HEK293 (cell line): ENCODE measurements around the gene CNPY1.

Experiments
- CTCF ChIA-PET: fragments of 350-600 bp; formaldehyde crosslinking; extraction: SDS; loops from one replicate; lab custom pipeline; 2021; ENCODE audit warnings: antibody characterized with exemption; lab: Yijun Ruan, JAX
- POLR2A ChIA-PET: fragments of 300-600 bp; formaldehyde crosslinking; extraction: SDS; loops from one replicate; lab custom pipeline; 2020; ENCODE audit warnings: antibody characterized with exemption, inconsistent platforms; lab: Yijun Ruan, JAX
- H3K27ac ChIP-seq: fragments of 200-500 bp; sonication (Bioruptor generic); 2 replicates; pipeline ENCODE4 v1.5.1; 2014; ENCODE audit warnings: low read depth, low read length, control low read depth, inconsistent platforms; ENCODE audit errors: extremely low read depth
- H3K36me3 ChIP-seq, 2 experiments: fragments of 200-500 bp in 1 of 2; sonication (Bioruptor generic) in 1 of 2; 1 replicate in 1 of 2; 2 replicates in 1 of 2; pipeline ENCODE4 v1.5.1; 2014 to 2017; ENCODE audit warnings: inconsistent platforms in 2 of 2, low read length in 2 of 2; ENCODE audit not compliant: control insufficient read depth in 2 of 2, insufficient read depth in 1 of 2
- H3K4me1 ChIP-seq: fragments of 200-500 bp; sonication (Bioruptor generic); 2 replicates; pipeline ENCODE4 v1.5.1; 2014; ENCODE audit warnings: mild to moderate bottlenecking, low read length, inconsistent platforms; ENCODE audit not compliant: control insufficient read depth, insufficient read depth
- H3K4me3 ChIP-seq: 2 replicates; pipeline ENCODE4 v1.5.1; 2011; ENCODE audit warnings: low read depth, mild to moderate bottlenecking, control low read depth, low read length, moderate library complexity
- H3K9me3 ChIP-seq: fragments of 200-500 bp; sonication (Bioruptor generic); 2 replicates; pipeline ENCODE4 v1.5.1; 2014; ENCODE audit warnings: low read depth, low read length, inconsistent platforms; ENCODE audit not compliant: control insufficient read depth, insufficient read depth
- BCL6B ChIP-seq: fragments of 450-650 bp; formaldehyde crosslinking; IDR thresholded peaks from 2 replicates; pipeline ENCODE4 v1.5.1; 2017; ENCODE audit warnings: missing biosample characterization, missing genetic modification characterization
- GLI2 ChIP-seq: fragments of 450-650 bp; formaldehyde crosslinking; IDR thresholded peaks from 2 replicates; pipeline ENCODE4; 2017; ENCODE audit warnings: missing biosample characterization, missing genetic modification characterization, low read depth, borderline replicate concordance
- GLI4 ChIP-seq: fragments of 450-650 bp; formaldehyde crosslinking; IDR thresholded peaks from 2 replicates; pipeline ENCODE4 v1.5.1; 2016; ENCODE audit warnings: missing biosample characterization, missing genetic modification characterization
- GLIS2 ChIP-seq: fragments of 450-650 bp; formaldehyde crosslinking; IDR thresholded peaks from 2 replicates; pipeline ENCODE4 v1.5.1; 2016; ENCODE audit warnings: missing biosample characterization, missing genetic modification characterization
- IKZF3 ChIP-seq: fragments of 450-650 bp; IDR thresholded peaks from 2 replicates; pipeline ENCODE4 v1.5.0; 2018; ENCODE audit warnings: missing biosample characterization, mild to moderate bottlenecking, missing genetic modification characterization, moderate library complexity
- KLF8 ChIP-seq: fragments of 450-650 bp; formaldehyde crosslinking; IDR thresholded peaks from 2 replicates; pipeline ENCODE4 v1.5.1; 2016; ENCODE audit warnings: missing biosample characterization, missing genetic modification characterization
- MZF1 ChIP-seq: fragments of 450-650 bp; formaldehyde crosslinking; IDR thresholded peaks from 2 replicates; pipeline ENCODE4 v1.5.1; 2017; ENCODE audit warnings: missing biosample characterization, missing genetic modification characterization, borderline replicate concordance
- OVOL3 ChIP-seq: fragments of 450-650 bp; formaldehyde crosslinking; IDR thresholded peaks from 2 replicates; pipeline ENCODE4 v1.5.1; 2016; ENCODE audit warnings: missing biosample characterization, missing genetic modification characterization
- ZEB2 ChIP-seq: fragments of 450-650 bp; formaldehyde crosslinking; IDR thresholded peaks from 2 replicates; pipeline ENCODE4 v1.5.1; 2016; ENCODE audit warnings: missing biosample characterization, missing genetic modification characterization
- ZNF146 ChIP-seq: fragments of 450-650 bp; formaldehyde crosslinking; IDR thresholded peaks from 2 replicates; pipeline ENCODE4 v1.5.1; 2016; ENCODE audit warnings: missing biosample characterization, missing genetic modification characterization
- ZNF155 ChIP-seq: fragments of 450-650 bp; formaldehyde crosslinking; IDR thresholded peaks from 2 replicates; pipeline ENCODE4 v1.5.1; 2016; ENCODE audit warnings: missing biosample characterization, missing genetic modification characterization
- ZNF157 ChIP-seq: fragments of 450-650 bp; formaldehyde crosslinking; IDR thresholded peaks from 2 replicates; pipeline ENCODE4 v1.5.1; 2016; ENCODE audit warnings: missing biosample characterization, missing genetic modification characterization
- ZNF16 ChIP-seq: fragments of 450-650 bp; formaldehyde crosslinking; IDR thresholded peaks from 2 replicates; pipeline ENCODE4 v1.5.1; 2016; ENCODE audit warnings: low read depth, missing biosample characterization, missing genetic modification characterization
- ZNF2 ChIP-seq: fragments of 450-650 bp; formaldehyde crosslinking; IDR thresholded peaks from 2 replicates; pipeline ENCODE4 v1.5.1; 2016; ENCODE audit warnings: missing biosample characterization, missing genetic modification characterization
- ZNF202 ChIP-seq: fragments of 450-650 bp; formaldehyde crosslinking; IDR thresholded peaks from 2 replicates; pipeline ENCODE4 v1.5.1; 2016; ENCODE audit warnings: missing biosample characterization, missing genetic modification characterization, borderline replicate concordance
- ZNF324 ChIP-seq: fragments of 450-650 bp; formaldehyde crosslinking; IDR thresholded peaks from 2 replicates; pipeline ENCODE4 v1.5.1; 2016; ENCODE audit warnings: missing biosample characterization, missing genetic modification characterization
- ZNF37A ChIP-seq: fragments of 450-650 bp; IDR thresholded peaks from 2 replicates; pipeline ENCODE4 v1.5.1; 2018; ENCODE audit warnings: missing biosample characterization, missing genetic modification characterization
- ZNF501 ChIP-seq: fragments of 450-650 bp; formaldehyde crosslinking; IDR thresholded peaks from 2 replicates; pipeline ENCODE4 v1.5.1; 2016; ENCODE audit warnings: missing biosample characterization, missing genetic modification characterization
- ZNF530 ChIP-seq: fragments of 450-650 bp; formaldehyde crosslinking; IDR thresholded peaks from 2 replicates; pipeline ENCODE4 v1.5.1; 2016; ENCODE audit warnings: low read depth, missing biosample characterization, missing genetic modification characterization
- ZNF548 ChIP-seq: fragments of 450-650 bp; formaldehyde crosslinking; IDR thresholded peaks from 2 replicates; pipeline ENCODE4 v1.5.1; 2016; ENCODE audit warnings: missing biosample characterization, missing genetic modification characterization
- ZNF549 ChIP-seq: fragments of 450-650 bp; IDR thresholded peaks from 2 replicates; pipeline ENCODE4 v1.5.1; 2018; ENCODE audit warnings: missing biosample characterization, missing genetic modification characterization, mild to moderate bottlenecking, inconsistent platforms, moderate library complexity
- ZNF624 ChIP-seq: fragments of 450-650 bp; formaldehyde crosslinking; IDR thresholded peaks from 2 replicates; pipeline ENCODE4 v1.5.1; 2017; ENCODE audit warnings: missing biosample characterization, missing genetic modification characterization
- ZNF701 ChIP-seq: fragments of 450-650 bp; formaldehyde crosslinking; IDR thresholded peaks from 2 replicates; pipeline ENCODE4 v1.5.1; 2016; ENCODE audit warnings: missing biosample characterization, missing genetic modification characterization
- TF ChIP-seq, protein P1 (sequence below): fragments of 450-650 bp; formaldehyde crosslinking; IDR thresholded peaks from 2 replicates; pipeline ENCODE4 v1.5.1; 2016; ENCODE audit warnings: missing biosample characterization, missing genetic modification characterization
- TF ChIP-seq, protein P2 (sequence below): fragments of 450-650 bp; formaldehyde crosslinking; conservative IDR thresholded peaks from 2 replicates; pipeline ENCODE4 v1.5.1; 2016; ENCODE audit warnings: low read depth, missing biosample characterization, missing genetic modification characterization

The CNPY1 gene

DNA sequence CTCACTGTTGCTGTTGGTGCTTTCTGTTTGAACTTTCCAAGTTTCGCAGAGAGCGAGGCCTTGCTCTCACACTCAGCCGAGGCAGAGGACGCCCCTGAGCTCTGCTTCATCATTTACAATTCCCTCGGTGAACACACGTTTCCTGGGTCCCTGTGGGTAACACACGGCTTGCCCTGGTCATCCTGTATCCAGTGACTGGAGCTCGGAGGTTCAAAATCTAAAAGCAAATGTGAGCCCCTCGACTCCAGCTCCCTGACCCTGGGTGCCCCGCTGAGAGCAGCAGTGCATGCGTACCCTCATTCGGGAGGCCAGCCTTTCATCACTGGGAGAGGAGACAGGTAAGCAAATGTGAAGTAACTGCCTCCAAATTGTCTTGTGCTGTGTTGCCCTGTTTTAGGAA lies 5.8 kb downstream of the CNPY1 start:
- TF ChIP-seq ZEB2 (tag by site-specific recombination) (no peak), ZNF2 (no peak), GLI4 (tag by site-specific recombination) (no peak), ZNF155 (no peak), MZF1 (tag by site-specific recombination) (no peak), GLI2 (tag by site-specific recombination) (no peak), IKZF3 (tag by site-specific recombination) (no peak)
- Histone ChIP-seq H3K36me3 (no peaks in the 10 kb centered on the region), H3K27ac (no peak overlapping the region), H3K4me1 (no peaks in the 10 kb centered on the region), H3K4me3 (no peak overlapping the region), H3K9me3 (no peaks in the 10 kb centered on the region)
- ChIA-PET POLR2A (interaction anchor here (1.0 kb wide), 1 partner anchor 15 kb away, joined by 3 read pairs; no protein-coding TSS in a partner anchor), CTCF (interaction anchor here (1.2 kb wide), 1 partner anchor 161 kb away, joined by 3 read pairs; no protein-coding TSS in a partner anchor)

GRCh38 chr7:155538293-155538692 lies 8.1 kb downstream of the CNPY1 start:
- POLR2A ChIA-PET = interaction anchor here (0.6 kb wide), 1 partner anchor 180 kb away, joined by 3 read pairs; no protein-coding TSS in a partner anchor
- H3K36me3 ChIP-seq = no peaks in the 10 kb centered on the region
- TF ChIP-seq ZNF146 (tag by site-specific recombination) (no peak), ZNF501 (tag by site-specific recombination) (no peak), IKZF3 (tag by site-specific recombination) (no peak), ZNF37A (tag by site-specific recombination) (no peak)
- H3K4me1 ChIP-seq = no peaks in the 10 kb centered on the region
- H3K27ac ChIP-seq = no peak overlapping the region
- CTCF ChIA-PET = no interaction called here
- no peaks in the 10 kb centered on the region for H3K9me3 ChIP-seq
- no peak overlapping the region for H3K4me3 ChIP-seq

GRCh38 chr7:155536451-155536850 lies 9.9 kb downstream of the CNPY1 start:
- Histone ChIP-seq H3K36me3 (no peaks in the 10 kb centered on the region), H3K27ac (no peak overlapping the region), H3K4me1 (no peaks in the 10 kb centered on the region), H3K9me3 (no peaks in the 10 kb centered on the region), H3K4me3 (no peak overlapping the region)
- no peak for TF ChIP-seq ZNF530
- TF ChIP-seq ZNF202 (tag by site-specific recombination) = no peak
- TF ChIP-seq, protein P1, sequence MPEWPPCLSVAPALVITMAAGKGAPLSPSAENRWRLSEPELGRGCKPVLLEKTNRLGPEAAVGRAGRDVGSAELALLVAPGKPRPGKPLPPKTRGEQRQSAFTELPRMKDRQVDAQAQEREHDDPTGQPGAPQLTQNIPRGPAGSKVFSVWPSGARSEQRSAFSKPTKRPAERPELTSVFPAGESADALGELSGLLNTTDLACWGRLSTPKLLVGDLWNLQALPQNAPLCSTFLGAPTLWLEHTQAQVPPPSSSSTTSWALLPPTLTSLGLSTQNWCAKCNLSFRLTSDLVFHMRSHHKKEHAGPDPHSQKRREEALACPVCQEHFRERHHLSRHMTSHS (tag by site-specific recombination) = no peak
- no peak for TF ChIP-seq ZNF549 (tag by site-specific recombination)
- TF ChIP-seq ZNF324 = no peak
- no peak for TF ChIP-seq ZNF157 (tag by site-specific recombination)
- no peak for TF ChIP-seq OVOL3 (tag by site-specific recombination)
- no peak for TF ChIP-seq ZNF701 (tag by site-specific recombination)
- no peak for TF ChIP-seq GLIS2 (tag by site-specific recombination)
- no peak for TF ChIP-seq IKZF3 (tag by site-specific recombination)
- no peak for TF ChIP-seq ZNF16 (tag by site-specific recombination)
- no peak for TF ChIP-seq BCL6B (tag by site-specific recombination)
- TF ChIP-seq ZNF624 = no peak
- no peak for TF ChIP-seq KLF8 (tag by site-specific recombination)
- TF ChIP-seq, protein P2, sequence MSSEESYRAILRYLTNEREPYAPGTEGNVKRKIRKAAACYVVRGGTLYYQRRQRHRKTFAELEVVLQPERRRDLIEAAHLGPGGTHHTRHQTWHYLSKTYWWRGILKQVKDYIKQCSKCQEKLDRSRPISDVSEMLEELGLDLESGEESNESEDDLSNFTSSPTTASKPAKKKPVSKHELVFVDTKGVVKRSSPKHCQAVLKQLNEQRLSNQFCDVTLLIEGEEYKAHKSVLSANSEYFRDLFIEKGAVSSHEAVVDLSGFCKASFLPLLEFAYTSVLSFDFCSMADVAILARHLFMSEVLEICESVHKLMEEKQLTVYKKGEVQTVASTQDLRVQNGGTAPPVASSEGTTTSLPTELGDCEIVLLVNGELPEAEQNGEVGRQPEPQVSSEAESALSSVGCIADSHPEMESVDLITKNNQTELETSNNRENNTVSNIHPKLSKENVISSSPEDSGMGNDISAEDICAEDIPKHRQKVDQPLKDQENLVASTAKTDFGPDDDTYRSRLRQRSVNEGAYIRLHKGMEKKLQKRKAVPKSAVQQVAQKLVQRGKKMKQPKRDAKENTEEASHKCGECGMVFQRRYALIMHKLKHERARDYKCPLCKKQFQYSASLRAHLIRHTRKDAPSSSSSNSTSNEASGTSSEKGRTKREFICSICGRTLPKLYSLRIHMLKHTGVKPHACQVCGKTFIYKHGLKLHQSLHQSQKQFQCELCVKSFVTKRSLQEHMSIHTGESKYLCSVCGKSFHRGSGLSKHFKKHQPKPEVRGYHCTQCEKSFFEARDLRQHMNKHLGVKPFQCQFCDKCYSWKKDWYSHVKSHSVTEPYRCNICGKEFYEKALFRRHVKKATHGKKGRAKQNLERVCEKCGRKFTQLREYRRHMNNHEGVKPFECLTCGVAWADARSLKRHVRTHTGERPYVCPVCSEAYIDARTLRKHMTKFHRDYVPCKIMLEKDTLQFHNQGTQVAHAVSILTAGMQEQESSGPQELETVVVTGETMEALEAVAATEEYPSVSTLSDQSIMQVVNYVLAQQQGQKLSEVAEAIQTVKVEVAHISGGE (tag by site-specific recombination) = no peak
- TF ChIP-seq ZNF548 (tag by site-specific recombination) = no peak
- CTCF ChIA-PET = interaction anchor here (0.6 kb wide), 2 partner anchors 61 to 242 kb away, joined by 3 read pairs; no protein-coding TSS in a partner anchor
- POLR2A ChIA-PET = no interaction called here
